T-cell (primary cell): ENCODE measurements around the gene ABL1. TPM values are rescaled to one million over a fixed set of nuclear protein-coding genes. Genes with fewer than 3 reads are reported as not detected.

Source experiments
- ATAC-seq, 4 experiments: fragments of 200-7000 bp in 3 of 4; fragments of 150-1000 bp in 1 of 4; cut with Tn5 transposase; replicated peaks in 1 of 4; 1 replicate in 3 of 4; 2 replicates in 1 of 4; pipeline ENCODE4 v1.10.0; 2021; ENCODE audit warnings: moderate library complexity in 3 of 4, mild to moderate bottlenecking in 2 of 4, moderate number of reproducible peaks in 1 of 4
- CTCF ChIA-PET, 2 donors: fragments of 300-600 bp; sonication (Branson Sonifier 250); formaldehyde crosslinking; loops; one replicate each; lab custom pipeline; 2022; ENCODE audit warnings: antibody characterized with exemption in 2 of 2; lab: Charles Lee
- POLR2A ChIA-PET, 2 donors: fragments of 300-600 bp; sonication (Branson Sonifier 250); formaldehyde crosslinking; loops; one replicate each; lab custom pipeline; 2022; ENCODE audit warnings: antibody characterized with exemption in 2 of 2; lab: Charles Lee
- DNase-seq, 35 experiments: peaks; one replicate each; pipeline versions ENCODE4 v3.0.0 to v3.0.0-alpha.2; 2013 to 2023
- H3K27ac ChIP-seq: one replicate; pipeline ENCODE4 v1.5.1; 2013; ENCODE audit warnings: low read length
- H3K27me3 ChIP-seq, 2 experiments: replicated peaks in 1 of 2; 1 replicate in 1 of 2; 2 replicates in 1 of 2; pipeline versions ENCODE4 v1.6.1 to v1.7.0; 2013; ENCODE audit warnings: low read length in 1 of 2, mixed read lengths in 1 of 2; ENCODE audit not compliant: control insufficient read depth in 2 of 2, insufficient read depth in 2 of 2; ENCODE audit errors: extremely low read depth in 1 of 2
- H3K36me3 ChIP-seq, 2 donors: 1 replicate in 1 of 2; 2 replicates in 1 of 2; pipeline versions ENCODE4 v1.6.1 to v1.7.0; 2013; ENCODE audit warnings: low read length in 1 of 2; ENCODE audit not compliant: control insufficient read depth in 2 of 2, insufficient read depth in 1 of 2; ENCODE audit errors: extremely low read depth in 1 of 2
- H3K4me1 ChIP-seq, 2 experiments: 1 replicate in 1 of 2; 2 replicates in 1 of 2; pipeline versions ENCODE4 v1.6.1 to v1.7.0; 2013; ENCODE audit warnings: low read length in 2 of 2, mixed read lengths in 1 of 2; ENCODE audit not compliant: insufficient read depth in 2 of 2, control insufficient read depth in 1 of 2; ENCODE audit errors: extremely low read depth in 1 of 2
- H3K4me3 ChIP-seq, 2 donors: 1 replicate in 1 of 2; 2 replicates in 1 of 2; pipeline versions ENCODE4 v1.5.1 to v1.7.0; 2013; ENCODE audit warnings: mild to moderate bottlenecking in 2 of 2, low read length in 1 of 2, moderate library complexity in 1 of 2; ENCODE audit not compliant: control insufficient read depth in 1 of 2; ENCODE audit errors: extremely low read depth in 1 of 2
- H3K9me3 ChIP-seq: 2 replicates; pipeline ENCODE4 v1.7.0; 2013
- H3K27ac Mint-ChIP-seq, 2 donors: one replicate each; pipeline ENCODE4 v1.8.0; 2020 to 2021; ENCODE audit warnings: mild to moderate bottlenecking in 2 of 2, mixed read lengths in 2 of 2
- H3K27me3 Mint-ChIP-seq, 2 donors: one replicate each; pipeline ENCODE4 v1.8.0; 2021 to 2022; ENCODE audit warnings: mixed read lengths in 2 of 2
- H3K36me3 Mint-ChIP-seq: one replicate; pipeline ENCODE4 v1.8.0; 2021; ENCODE audit warnings: mixed read lengths
- H3K4me1 Mint-ChIP-seq, 3 donors: one replicate each; pipeline ENCODE4 v1.8.0; 2020 to 2022; ENCODE audit warnings: mixed read lengths in 3 of 3, mild to moderate bottlenecking in 1 of 3
- H3K4me3 Mint-ChIP-seq, 3 donors: one replicate each; pipeline ENCODE4 v1.8.0; 2020 to 2022; ENCODE audit warnings: mild to moderate bottlenecking in 3 of 3, mixed read lengths in 3 of 3, moderate library complexity in 3 of 3
- H3K9me3 Mint-ChIP-seq, 3 donors: one replicate each; pipeline ENCODE4 v1.8.0; 2020 to 2022; ENCODE audit warnings: mixed read lengths in 3 of 3
- WGBS: methylation state at CpG from one replicate; pipeline ENCODE4 v1.1.5; 2013; ENCODE audit warnings: missing lambda C conversion rate; ENCODE audit not compliant: insufficient coverage; 5-methylcytosine and 5-hydroxymethylcytosine counted together
- total RNA-seq, 35 experiments: library from RNA in 6 of 35; stranded (reverse) in 6 of 35; fragments of 120-200 nt in 1 of 35; gene quantifications; one replicate each; pipeline versions ENCODE4 v1.2.1 to v1.2.4 and lab custom pipeline; 2013 to 2026

The ABL1 gene
- total RNA-seq, 5 donors from 2014 or later (not counting 1 experiment from before 2014, with no cell fraction given), result 33.3 to 40.0 (median 37.7) TPM

DNA sequence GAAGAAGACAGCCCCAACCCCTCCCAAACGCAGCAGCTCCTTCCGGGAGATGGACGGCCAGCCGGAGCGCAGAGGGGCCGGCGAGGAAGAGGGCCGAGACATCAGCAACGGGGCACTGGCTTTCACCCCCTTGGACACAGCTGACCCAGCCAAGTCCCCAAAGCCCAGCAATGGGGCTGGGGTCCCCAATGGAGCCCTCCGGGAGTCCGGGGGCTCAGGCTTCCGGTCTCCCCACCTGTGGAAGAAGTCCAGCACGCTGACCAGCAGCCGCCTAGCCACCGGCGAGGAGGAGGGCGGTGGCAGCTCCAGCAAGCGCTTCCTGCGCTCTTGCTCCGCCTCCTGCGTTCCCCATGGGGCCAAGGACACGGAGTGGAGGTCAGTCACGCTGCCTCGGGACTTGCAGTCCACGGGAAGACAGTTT lies 49.1 kb downstream of the ABL1 start:
- ATAC-seq (no peak), DNase-seq (no peak)
- Mint-ChIP-seq H3K9me3 (no peaks in the 10 kb centered on the region), H3K27ac (no peak overlapping the region), H3K4me1 (no peaks in the 10 kb centered on the region), H3K27me3 (no peaks in the 10 kb centered on the region), H3K4me3 (no peak overlapping the region), H3K36me3 (peaks cover 50% of the 10 kb centered on the region)
- CTCF ChIA-PET, result no interaction called here
- POLR2A ChIA-PET, result no interaction called here
- Histone ChIP-seq H3K4me1 (no peaks in the 10 kb centered on the region), H3K36me3 (peaks cover 7 to 60% of the 10 kb centered on the region in 2 donors), H3K27ac (no peak overlapping the region), H3K27me3 (no peaks in the 10 kb centered on the region), H3K9me3 (no peaks in the 10 kb centered on the region), H3K4me3 (no peak overlapping the region)
- WGBS, result 96% methylated on average over 18 of the region's 25 CpGs

DNA sequence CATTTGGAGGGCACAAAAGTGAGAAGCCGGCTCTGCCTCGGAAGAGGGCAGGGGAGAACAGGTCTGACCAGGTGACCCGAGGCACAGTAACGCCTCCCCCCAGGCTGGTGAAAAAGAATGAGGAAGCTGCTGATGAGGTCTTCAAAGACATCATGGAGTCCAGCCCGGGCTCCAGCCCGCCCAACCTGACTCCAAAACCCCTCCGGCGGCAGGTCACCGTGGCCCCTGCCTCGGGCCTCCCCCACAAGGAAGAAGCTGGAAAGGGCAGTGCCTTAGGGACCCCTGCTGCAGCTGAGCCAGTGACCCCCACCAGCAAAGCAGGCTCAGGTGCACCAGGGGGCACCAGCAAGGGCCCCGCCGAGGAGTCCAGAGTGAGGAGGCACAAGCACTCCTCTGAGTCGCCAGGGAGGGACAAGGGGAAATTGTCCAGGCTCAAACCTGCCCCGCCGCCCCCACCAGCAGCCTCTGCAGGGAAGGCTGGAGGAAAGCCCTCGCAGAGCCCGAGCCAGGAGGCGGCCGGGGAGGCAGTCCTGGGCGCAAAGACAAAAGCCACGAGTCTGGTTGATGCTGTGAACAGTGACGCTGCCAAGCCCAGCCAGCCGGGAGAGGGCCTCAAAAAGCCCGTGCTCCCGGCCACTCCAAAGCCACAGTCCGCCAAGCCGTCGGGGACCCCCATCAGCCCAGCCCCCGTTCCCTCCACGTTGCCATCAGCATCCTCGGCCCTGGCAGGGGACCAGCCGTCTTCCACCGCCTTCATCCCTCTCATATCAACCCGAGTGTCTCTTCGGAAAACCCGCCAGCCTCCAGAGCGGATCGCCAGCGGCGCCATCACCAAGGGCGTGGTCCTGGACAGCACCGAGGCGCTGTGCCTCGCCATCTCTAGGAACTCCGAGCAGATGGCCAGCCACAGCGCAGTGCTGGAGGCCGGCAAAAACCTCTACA lies 49.8 kb downstream of the ABL1 start:
- Histone ChIP-seq H3K27me3 (no peaks in the 10 kb centered on the region), H3K36me3 (peaks cover 7 to 53% of the 10 kb centered on the region in 2 donors), H3K4me1 (no peaks in the 10 kb centered on the region), H3K4me3 (no peak overlapping the region), H3K9me3 (no peaks in the 10 kb centered on the region), H3K27ac (no peak overlapping the region)
- Mint-ChIP-seq H3K9me3 (no peaks in the 10 kb centered on the region), H3K4me3 (no peak overlapping the region), H3K27ac (no peak overlapping the region), H3K4me1 (no peaks in the 10 kb centered on the region), H3K27me3 (no peaks in the 10 kb centered on the region), H3K36me3 (peaks cover 43% of the 10 kb centered on the region)
- DNase-seq (no peak), ATAC-seq (no peak)
- POLR2A ChIA-PET, result no interaction called here
- CTCF ChIA-PET, result no interaction called here
- 96% methylated on average over 40 of the region's 47 CpGs for WGBS

DNA sequence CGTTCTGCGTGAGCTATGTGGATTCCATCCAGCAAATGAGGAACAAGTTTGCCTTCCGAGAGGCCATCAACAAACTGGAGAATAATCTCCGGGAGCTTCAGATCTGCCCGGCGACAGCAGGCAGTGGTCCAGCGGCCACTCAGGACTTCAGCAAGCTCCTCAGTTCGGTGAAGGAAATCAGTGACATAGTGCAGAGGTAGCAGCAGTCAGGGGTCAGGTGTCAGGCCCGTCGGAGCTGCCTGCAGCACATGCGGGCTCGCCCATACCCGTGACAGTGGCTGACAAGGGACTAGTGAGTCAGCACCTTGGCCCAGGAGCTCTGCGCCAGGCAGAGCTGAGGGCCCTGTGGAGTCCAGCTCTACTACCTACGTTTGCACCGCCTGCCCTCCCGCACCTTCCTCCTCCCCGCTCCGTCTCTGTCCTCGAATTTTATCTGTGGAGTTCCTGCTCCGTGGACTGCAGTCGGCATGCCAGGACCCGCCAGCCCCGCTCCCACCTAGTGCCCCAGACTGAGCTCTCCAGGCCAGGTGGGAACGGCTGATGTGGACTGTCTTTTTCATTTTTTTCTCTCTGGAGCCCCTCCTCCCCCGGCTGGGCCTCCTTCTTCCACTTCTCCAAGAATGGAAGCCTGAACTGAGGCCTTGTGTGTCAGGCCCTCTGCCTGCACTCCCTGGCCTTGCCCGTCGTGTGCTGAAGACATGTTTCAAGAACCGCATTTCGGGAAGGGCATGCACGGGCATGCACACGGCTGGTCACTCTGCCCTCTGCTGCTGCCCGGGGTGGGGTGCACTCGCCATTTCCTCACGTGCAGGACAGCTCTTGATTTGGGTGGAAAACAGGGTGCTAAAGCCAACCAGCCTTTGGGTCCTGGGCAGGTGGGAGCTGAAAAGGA lies 50.7 kb downstream of the ABL1 start:
- H3K36me3 ChIP-seq, result peaks cover 7 to 44% of the 10 kb centered on the region in 2 donors
- H3K4me3 ChIP-seq, result no peak overlapping the region
- H3K27ac ChIP-seq, result no peak overlapping the region
- DNase-seq (no peak), ATAC-seq (no peak)
- Mint-ChIP-seq H3K4me3 (no peak overlapping the region), H3K27ac (no peak overlapping the region), H3K36me3 (peaks cover 35% of the 10 kb centered on the region), H3K27me3 (no peaks in the 10 kb centered on the region), H3K9me3 (no peaks in the 10 kb centered on the region), H3K4me1 (no peaks in the 10 kb centered on the region)
- ChIA-PET POLR2A (no interaction called here), CTCF (no interaction called here)
- no peaks in the 10 kb centered on the region for H3K9me3 ChIP-seq
- H3K27me3 ChIP-seq, result no peaks in the 10 kb centered on the region
- no peaks in the 10 kb centered on the region for H3K4me1 ChIP-seq
- WGBS, result 96% methylated on average over 34 of the region's 35 CpGs

DNA sequence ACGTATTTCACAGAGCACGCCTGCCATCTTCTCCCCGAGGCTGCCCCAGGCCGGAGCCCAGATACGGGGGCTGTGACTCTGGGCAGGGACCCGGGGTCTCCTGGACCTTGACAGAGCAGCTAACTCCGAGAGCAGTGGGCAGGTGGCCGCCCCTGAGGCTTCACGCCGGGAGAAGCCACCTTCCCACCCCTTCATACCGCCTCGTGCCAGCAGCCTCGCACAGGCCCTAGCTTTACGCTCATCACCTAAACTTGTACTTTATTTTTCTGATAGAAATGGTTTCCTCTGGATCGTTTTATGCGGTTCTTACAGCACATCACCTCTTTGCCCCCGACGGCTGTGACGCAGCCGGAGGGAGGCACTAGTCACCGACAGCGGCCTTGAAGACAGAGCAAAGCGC lies 51.9 kb downstream of the ABL1 start:
- ATAC-seq (no peak), DNase-seq (no peak)
- Histone ChIP-seq H3K27me3 (no peaks in the 10 kb centered on the region), H3K4me3 (no peak overlapping the region), H3K9me3 (no peaks in the 10 kb centered on the region), H3K36me3 (peaks cover 7 to 31% of the 10 kb centered on the region in 2 donors), H3K27ac (no peak overlapping the region), H3K4me1 (no peaks in the 10 kb centered on the region)
- Mint-ChIP-seq H3K4me3 (no peak overlapping the region), H3K27me3 (no peaks in the 10 kb centered on the region), H3K36me3 (peaks cover 26% of the 10 kb centered on the region), H3K9me3 (no peaks in the 10 kb centered on the region), H3K27ac (no peak overlapping the region), H3K4me1 (no peaks in the 10 kb centered on the region)
- CTCF ChIA-PET, result no interaction called here
- POLR2A ChIA-PET, result no interaction called here
- WGBS, result 92% methylated on average over 21 of the region's 23 CpGs

DNA sequence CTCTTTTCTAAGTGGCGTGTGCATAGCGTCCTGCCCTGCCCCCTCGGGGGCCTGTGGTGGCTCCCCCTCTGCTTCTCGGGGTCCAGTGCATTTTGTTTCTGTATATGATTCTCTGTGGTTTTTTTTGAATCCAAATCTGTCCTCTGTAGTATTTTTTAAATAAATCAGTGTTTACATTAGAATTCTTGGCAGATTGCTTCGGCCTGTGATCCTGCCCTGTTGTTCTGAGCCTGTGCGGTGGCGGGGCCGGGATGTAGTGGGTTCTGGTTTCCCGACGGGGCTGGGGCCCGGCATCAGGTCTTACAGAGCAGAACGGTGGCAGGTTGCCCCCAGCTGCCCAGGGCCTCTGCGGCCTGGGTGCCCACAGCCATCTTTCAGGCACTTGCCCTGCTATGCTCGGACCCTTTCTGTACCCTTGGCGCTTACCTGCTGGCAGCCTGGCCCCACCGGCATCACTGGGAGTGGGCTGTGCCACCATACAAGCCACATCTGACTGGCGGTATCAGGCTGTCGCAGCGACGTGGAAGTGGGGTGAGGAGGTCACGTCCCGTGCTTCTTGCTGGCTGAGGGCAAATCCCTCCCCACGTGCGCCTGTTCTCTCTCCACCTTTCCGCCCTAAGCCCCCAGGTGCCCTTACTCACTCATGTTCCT lies 52.6 kb downstream of the ABL1 start:
- CTCF ChIA-PET, result no interaction called here
- no peak overlapping the region for H3K27ac Mint-ChIP-seq

More for the DNA sequence above, 52.6 kb downstream of the ABL1 start:
- Mint-ChIP-seq H3K4me3 (no peak overlapping the region), H3K9me3 (no peaks in the 10 kb centered on the region), H3K4me1 (no peaks in the 10 kb centered on the region), H3K36me3 (peaks cover 27% of the 10 kb centered on the region), H3K27me3 (no peaks in the 10 kb centered on the region)
- DNase-seq (no peak), ATAC-seq (no peak)
- POLR2A ChIA-PET, result no interaction called here
- no peaks in the 10 kb centered on the region for H3K4me1 ChIP-seq
- peaks cover 7 to 28% of the 10 kb centered on the region in 2 donors for H3K36me3 ChIP-seq
- no peaks in the 10 kb centered on the region for H3K9me3 ChIP-seq
- no peak overlapping the region for H3K27ac ChIP-seq
- H3K27me3 ChIP-seq, result no peaks in the 10 kb centered on the region
- 98% methylated on average over 11 of the region's 25 CpGs for WGBS
- no peak overlapping the region for H3K4me3 ChIP-seq
